Gastrocnemius medialis (tissue), 4 donors: ENCODE data around the gene AP3M1. TPM values are rescaled to one million over a fixed set of nuclear protein-coding genes. Genes with fewer than 3 reads are reported as not detected.
A peak's percentile ranks its signal among the peaks of the same experiment; 100 is the strongest.

Source experiments
- ATAC-seq, 2 donors: fragments of 150-250 bp; one replicate each; pipeline ENCODE4 v1.9.1; 2016
- DNase-seq, 2 donors: peaks; one replicate each; pipeline ENCODE4 v3.0.0-alpha.2; 2019
- H3K27ac ChIP-seq, 4 donors: fragments of 200-600 bp; sonication (generic); 1 replicate in 1 of 4; 2 replicates in 3 of 4; pipeline ENCODE4 v1.5.1; 2016 to 2018; ENCODE audit warnings: mild to moderate bottlenecking in 2 of 4, moderate library complexity in 1 of 4
- H3K27me3 ChIP-seq, 3 donors: fragments of 200-600 bp; sonication (generic) in 2 of 3; 1 replicate in 1 of 3; 2 replicates in 2 of 3; pipeline versions ENCODE4 v1.5.1 to v1.6.0; 2016 to 2019; ENCODE audit warnings: mild to moderate bottlenecking in 1 of 3, moderate library complexity in 1 of 3
- H3K36me3 ChIP-seq, 2 donors: fragments of 200-600 bp; sonication (generic) in 1 of 2; one replicate each; pipeline ENCODE4 v1.5.1; 2017 to 2018
- H3K4me1 ChIP-seq, 2 donors: fragments of 200-600 bp; sonication (generic) in 1 of 2; one replicate each; pipeline ENCODE4 v1.5.1; 2016 to 2017; ENCODE audit warnings: mild to moderate bottlenecking in 2 of 2
- H3K4me3 ChIP-seq, 4 donors: fragments of 200-600 bp; sonication (generic) in 3 of 4; 1 replicate in 1 of 4; 2 replicates in 3 of 4; pipeline ENCODE4 v1.5.1; 2016 to 2019; ENCODE audit warnings: mild to moderate bottlenecking in 2 of 4
- H3K9me3 ChIP-seq, 3 donors: fragments of 200-600 bp; sonication (generic) in 2 of 3; 1 replicate in 1 of 3; 2 replicates in 2 of 3; pipeline ENCODE4 v1.5.1; 2016 to 2019
- CTCF ChIP-seq, 5 experiments: fragments of 450-650 bp in 3 of 5; fragments of 200-600 bp in 2 of 5; sonication (generic) in 2 of 5; IDR thresholded peaks in 4 of 5; conservative IDR thresholded peaks in 1 of 5; 1 replicate in 4 of 5; 2 replicates in 1 of 5; pipeline ENCODE4 v1.5.1; 2016 to 2019; ENCODE audit warnings: antibody characterized with exemption in 5 of 5, mild to moderate bottlenecking in 3 of 5, moderate library complexity in 3 of 5
- POLR2A ChIP-seq, 2 donors: fragments of 450-650 bp; IDR thresholded peaks; one replicate each; pipeline ENCODE4 v1.6.1; 2017; ENCODE audit warnings: antibody characterized with exemption in 2 of 2, mild to moderate bottlenecking in 2 of 2, moderate library complexity in 2 of 2
- in situ Hi-C, 4 donors: fragments of 200-750 bp; cut with MboI; loops; one replicate each; pipeline versions ENCODE4 v1.15.0 to v1.8.0; 2017; ENCODE audit warnings: low sequenced_read_pairs in 4 of 4
- intact Hi-C: fragments of 100-400 bp; cut with DNase I; formaldehyde crosslinking; loops from one replicate; pipeline ENCODE4 v1.15.1; 2023; ENCODE audit warnings: low total_unique reads
- total RNA-seq, 4 donors: library from RNA; depleted of rRNA; stranded (reverse); fragments of >200 nt; gene quantifications; one replicate each; pipeline versions ENCODE4 v1.1.0 to v1.2.3, GENCODE V29; 2016

Gene AP3M1
- total RNA-seq, 4 donors from 2014 or later, result 15.3 to 22.9 (median 21.7) TPM

GRCh38 chr10:74179111-74179710 is 28.6 kb upstream of the AP3M1 start:
- no peak for TF ChIP-seq CTCF (IDR thresholded peaks at IDR 0.05 in 4 of 5, conservative IDR thresholded peaks at IDR 0.05 in 1 of 5)
- TF ChIP-seq POLR2A (IDR thresholded peaks at IDR 0.05), result no peak
- ATAC-seq, result no peak

GRCh38 chr10:74178042-74178791 is 27.6 kb upstream of the AP3M1 start:
- Histone ChIP-seq H3K4me1 (peaks cover 7 to 12% of the 10 kb centered on the region in 2 donors), H3K27ac (no peak overlapping the region), H3K36me3 (no peaks in the 10 kb centered on the region), H3K27me3 (no peaks in the 10 kb centered on the region), H3K9me3 (no peaks in the 10 kb centered on the region), H3K4me3 (no peak overlapping the region)
- TF ChIP-seq POLR2A (IDR thresholded peaks at IDR 0.05) (no peak), CTCF (IDR thresholded peaks at IDR 0.05 in 4 of 5, conservative IDR thresholded peaks at IDR 0.05 in 1 of 5) (no peak)
- intact Hi-C loops (no loop called here), in situ Hi-C loops (no loop called here)
- DNase-seq (no peak), ATAC-seq (no peak)

More at GRCh38 chr10:74179111-74179710, 28.6 kb upstream of the AP3M1 start:
- DNase-seq, result no peak
- in situ Hi-C loops (no loop called here), intact Hi-C loops (no loop called here)
- no peaks in the 10 kb centered on the region for H3K36me3 ChIP-seq
- H3K9me3 ChIP-seq, result no peaks in the 10 kb centered on the region
- H3K4me3 ChIP-seq, result no peak overlapping the region
- H3K27me3 ChIP-seq, result no peaks in the 10 kb centered on the region
- H3K4me1 ChIP-seq, result peaks cover 7 to 12% of the 10 kb centered on the region in 2 donors
- H3K27ac ChIP-seq, result no peak overlapping the region

- in situ Hi-C loops (no loop called here), intact Hi-C loops (no loop called here)
- H3K4me1 ChIP-seq, result peaks cover 7 to 12% of the 10 kb centered on the region in 2 donors
- peak overlapping the region; percentile 82 to 89 (median 85) for H3K27ac ChIP-seq
- no peaks in the 10 kb centered on the region for H3K36me3 ChIP-seq
- no peaks in the 10 kb centered on the region for H3K9me3 ChIP-seq
- peak; percentile 16 to 21 for ATAC-seq
- peak overlapping the region; percentile 66 to 83 (median 72) for H3K4me3 ChIP-seq
- peak in 1 of 2 donors; percentile 27 for DNase-seq
- TF ChIP-seq CTCF (IDR thresholded peaks at IDR 0.05 in 4 of 5, conservative IDR thresholded peaks at IDR 0.05 in 1 of 5) (no peak), POLR2A (IDR thresholded peaks at IDR 0.05) (no peak)
- H3K27me3 ChIP-seq, result no peaks in the 10 kb centered on the region
Observed at GRCh38 chr10:74177140-74177677, 26.6 kb upstream of the AP3M1 start.

GRCh38 chr10:74176380-74177139 is 25.9 kb upstream of the AP3M1 start:
- Histone ChIP-seq H3K9me3 (no peaks in the 10 kb centered on the region), H3K27ac (peak overlapping the region; percentile 82 to 89 (median 85)), H3K4me1 (peaks cover 7 to 12% of the 10 kb centered on the region in 2 donors), H3K36me3 (no peaks in the 10 kb centered on the region), H3K4me3 (peak overlapping the region; percentile 66 to 83 (median 72)), H3K27me3 (no peaks in the 10 kb centered on the region)
- DNase-seq (peak; percentile 91 to 97), ATAC-seq (peak; percentile 93)
- in situ Hi-C loops (no loop called here), intact Hi-C loops (loop anchor here (1.0 kb wide), 1 partner anchor 25 kb away; the partner anchor contains the start of gene ADK)
- no peak for TF ChIP-seq CTCF (IDR thresholded peaks at IDR 0.05 in 4 of 5, conservative IDR thresholded peaks at IDR 0.05 in 1 of 5)
- peak; percentile 69 to 75 for TF ChIP-seq POLR2A (IDR thresholded peaks at IDR 0.05)
